ENCODE data around the gene ZNF318.

GRCh38 chr6:43359831-43360230 is 9.6 kb downstream of the ZNF318 start:
- no peak for TF ChIP-seq EZH2 (IDR thresholded peaks at IDR 0.05; ENCODE audit: borderline replicate concordance, low read length)
- TF ChIP-seq, protein P1, sequence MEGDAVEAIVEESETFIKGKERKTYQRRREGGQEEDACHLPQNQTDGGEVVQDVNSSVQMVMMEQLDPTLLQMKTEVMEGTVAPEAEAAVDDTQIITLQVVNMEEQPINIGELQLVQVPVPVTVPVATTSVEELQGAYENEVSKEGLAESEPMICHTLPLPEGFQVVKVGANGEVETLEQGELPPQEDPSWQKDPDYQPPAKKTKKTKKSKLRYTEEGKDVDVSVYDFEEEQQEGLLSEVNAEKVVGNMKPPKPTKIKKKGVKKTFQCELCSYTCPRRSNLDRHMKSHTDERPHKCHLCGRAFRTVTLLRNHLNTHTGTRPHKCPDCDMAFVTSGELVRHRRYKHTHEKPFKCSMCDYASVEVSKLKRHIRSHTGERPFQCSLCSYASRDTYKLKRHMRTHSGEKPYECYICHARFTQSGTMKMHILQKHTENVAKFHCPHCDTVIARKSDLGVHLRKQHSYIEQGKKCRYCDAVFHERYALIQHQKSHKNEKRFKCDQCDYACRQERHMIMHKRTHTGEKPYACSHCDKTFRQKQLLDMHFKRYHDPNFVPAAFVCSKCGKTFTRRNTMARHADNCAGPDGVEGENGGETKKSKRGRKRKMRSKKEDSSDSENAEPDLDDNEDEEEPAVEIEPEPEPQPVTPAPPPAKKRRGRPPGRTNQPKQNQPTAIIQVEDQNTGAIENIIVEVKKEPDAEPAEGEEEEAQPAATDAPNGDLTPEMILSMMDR (conservative IDR thresholded peaks at IDR 0.05 in 1 of 2, IDR thresholded peaks at IDR 0.05 in 1 of 2; ENCODE audit: extremely low read depth in 1 of 2, insufficient read depth in 1 of 2, low read depth in 1 of 2, low read length in 2 of 2) = no peak

Measured in mammary epithelial cell (primary cell).